WERI-Rb-1 (cell line): ENCODE measurements around the gene NFKB1.

Experiments
- DNase-seq: peaks from one replicate; pipeline ENCODE4 v3.0.0-alpha.2; 2020
- H3K27ac ChIP-seq: fragments of 250-450 bp; sonication (Bioruptor Pico); 2 replicates; pipeline ENCODE4 v1.5.1; 2020; ENCODE audit warnings: mild to moderate bottlenecking, moderate library complexity
- H3K27me3 ChIP-seq: fragments of 250-450 bp; sonication (Bioruptor Pico); 2 replicates; pipeline ENCODE4 v1.5.1; 2021; ENCODE audit warnings: mild to moderate bottlenecking, low read depth, moderate library complexity; ENCODE audit not compliant: insufficient read depth, severe bottlenecking
- H3K36me3 ChIP-seq: fragments of 250-450 bp; sonication (Bioruptor Pico); 2 replicates; pipeline ENCODE4 v1.5.1; 2020; ENCODE audit warnings: mild to moderate bottlenecking, moderate library complexity
- H3K4me3 ChIP-seq: 2 replicates; pipeline ENCODE4 v1.5.1; 2011; ENCODE audit warnings: low read depth, mild to moderate bottlenecking, control low read depth, low read length
- H3K9me3 ChIP-seq: fragments of 250-450 bp; sonication (Bioruptor Pico); 2 replicates; pipeline ENCODE4 v1.5.1; 2021; ENCODE audit warnings: mild to moderate bottlenecking, moderate library complexity; ENCODE audit not compliant: severe bottlenecking
- CTCF ChIP-seq: IDR thresholded peaks from 2 replicates; pipeline ENCODE4 v1.5.1; 2011; ENCODE audit warnings: low read depth, mild to moderate bottlenecking, control low read depth, inconsistent platforms, low read length

Gene NFKB1

GRCh38 chr4:102455750-102456149 is 45.4 kb upstream of the NFKB1 start:
- H3K27ac ChIP-seq = no peak overlapping the region
- peaks cover 5% of the 10 kb centered on the region for H3K9me3 ChIP-seq
- no peak for DNase-seq
- H3K36me3 ChIP-seq = no peaks in the 10 kb centered on the region
- H3K4me3 ChIP-seq = no peak overlapping the region
- TF ChIP-seq CTCF = no peak
- H3K27me3 ChIP-seq = no peaks in the 10 kb centered on the region

- DNase-seq = no peak
- Histone ChIP-seq H3K9me3 (peaks cover 4% of the 10 kb centered on the region), H3K27ac (no peak overlapping the region)
These were observed 34.9 kb upstream of the NFKB1 start for GRCh38 chr4:102466298-102466697.

GRCh38 chr4:102469806-102470205 is 31.4 kb upstream of the NFKB1 start:
- no peak for DNase-seq
- no peaks in the 10 kb centered on the region for H3K36me3 ChIP-seq
- no peaks in the 10 kb centered on the region for H3K27me3 ChIP-seq
- H3K27ac ChIP-seq = no peak overlapping the region
- no peak for TF ChIP-seq CTCF
- no peaks in the 10 kb centered on the region for H3K9me3 ChIP-seq
- H3K4me3 ChIP-seq = no peak overlapping the region

More at GRCh38 chr4:102466298-102466697, 34.9 kb upstream of the NFKB1 start:
- no peaks in the 10 kb centered on the region for H3K36me3 ChIP-seq
- no peak overlapping the region for H3K4me3 ChIP-seq
- H3K27me3 ChIP-seq = no peaks in the 10 kb centered on the region
- TF ChIP-seq CTCF = no peak

- Histone ChIP-seq H3K36me3 (no peaks in the 10 kb centered on the region), H3K4me3 (no peak overlapping the region), H3K27me3 (no peaks in the 10 kb centered on the region), H3K9me3 (peaks cover 4% of the 10 kb centered on the region), H3K27ac (no peak overlapping the region)
- no peak for DNase-seq
- TF ChIP-seq CTCF = no peak
These were observed 28.6 kb upstream of the NFKB1 start for GRCh38 chr4:102472441-102473013.

- H3K27ac ChIP-seq = no peak overlapping the region
- TF ChIP-seq CTCF = no peak
- DNase-seq = no peak
These were observed 27.7 kb upstream of the NFKB1 start for GRCh38 chr4:102473476-102473875.

More at GRCh38 chr4:102473476-102473875, 27.7 kb upstream of the NFKB1 start:
- no peak overlapping the region for H3K4me3 ChIP-seq
- no peaks in the 10 kb centered on the region for H3K36me3 ChIP-seq
- peaks cover 4% of the 10 kb centered on the region for H3K9me3 ChIP-seq
- no peaks in the 10 kb centered on the region for H3K27me3 ChIP-seq
